CD8-positive, alpha-beta memory T cell (primary cell): ENCODE results near the gene TNIK. TPM values are rescaled to one million over a fixed set of nuclear protein-coding genes. Genes with fewer than 3 reads are reported as not detected.
A peak's percentile ranks its signal among the peaks of the same experiment; 100 is the strongest.
"Not testable (repeated sequence)": the region's sequence is repeated elsewhere in the genome, so short reads cannot be mapped to it uniquely, and the experiment has no call there.

Experiments used
- CTCF ChIA-PET: fragments of 350-600 bp; sonication (Branson Sonifier 250); formaldehyde crosslinking; loops from one replicate; lab custom pipeline; 2021; ENCODE audit warnings: antibody characterized with exemption; lab: Charles Lee
- POLR2A ChIA-PET: fragments of 350-600 bp; sonication (Branson Sonifier 250); formaldehyde crosslinking; loops from one replicate; lab custom pipeline; 2021; ENCODE audit warnings: antibody characterized with exemption; lab: Charles Lee
- DNase-seq, 5 donors: peaks; one replicate each; pipeline versions ENCODE4 v3.0.0 to v3.0.0-alpha.2; 2020 to 2022; ENCODE audit warnings: mixed read lengths in 1 of 5
- H3K27ac ChIP-seq: one replicate; pipeline ENCODE4 v1.7.0; 2013; ENCODE audit warnings: low read depth, mild to moderate bottlenecking, low read length, moderate library complexity
- H3K27me3 ChIP-seq: 2 replicates; pipeline ENCODE4 v1.7.0; 2013; ENCODE audit warnings: low read length, mild to moderate bottlenecking; ENCODE audit not compliant: insufficient read depth, poor library complexity, severe bottlenecking
- H3K36me3 ChIP-seq: 2 replicates; pipeline ENCODE4 v1.7.0; 2013; ENCODE audit warnings: mild to moderate bottlenecking, low read length, moderate library complexity; ENCODE audit not compliant: insufficient read depth
- H3K4me1 ChIP-seq: 2 replicates; pipeline ENCODE4 v1.7.0; 2013; ENCODE audit warnings: mild to moderate bottlenecking, low read length, moderate library complexity; ENCODE audit not compliant: insufficient read depth
- H3K4me3 ChIP-seq: 2 replicates; pipeline ENCODE4 v1.7.0; 2013; ENCODE audit warnings: mild to moderate bottlenecking, low read length
- H3K9me3 ChIP-seq: 2 replicates; pipeline ENCODE4 v1.7.0; 2013; ENCODE audit warnings: mild to moderate bottlenecking, low read length
- H3K27ac Mint-ChIP-seq, 8 donors: one replicate each; pipeline ENCODE4 v1.8.0; 2020 to 2021; ENCODE audit warnings: mixed read lengths in 8 of 8, mild to moderate bottlenecking in 6 of 8, inconsistent platforms in 3 of 8, moderate library complexity in 3 of 8
- H3K27me3 Mint-ChIP-seq, 2 donors: one replicate each; pipeline ENCODE4 v1.8.0; 2020 to 2021; ENCODE audit warnings: mixed read lengths in 2 of 2, mild to moderate bottlenecking in 1 of 2, moderate library complexity in 1 of 2
- H3K36me3 Mint-ChIP-seq, 3 donors: one replicate each; pipeline ENCODE4 v1.8.0; 2020 to 2021; ENCODE audit warnings: mixed read lengths in 3 of 3, inconsistent platforms in 1 of 3, mild to moderate bottlenecking in 1 of 3
- H3K4me1 Mint-ChIP-seq, 3 donors: one replicate each; pipeline ENCODE4 v1.8.0; 2020 to 2021; ENCODE audit warnings: mixed read lengths in 3 of 3, inconsistent platforms in 1 of 3, mild to moderate bottlenecking in 1 of 3
- H3K4me3 Mint-ChIP-seq, 7 donors: one replicate each; pipeline ENCODE4 v1.8.0; 2020 to 2021; ENCODE audit warnings: mixed read lengths in 7 of 7, mild to moderate bottlenecking in 6 of 7, moderate library complexity in 4 of 7, inconsistent platforms in 2 of 7
- H3K9me3 Mint-ChIP-seq, 5 donors: one replicate each; pipeline ENCODE4 v1.8.0; 2020 to 2022; ENCODE audit warnings: mixed read lengths in 5 of 5, mild to moderate bottlenecking in 3 of 5, moderate library complexity in 2 of 5, inconsistent platforms in 1 of 5
- polyA plus RNA-seq: library from polyadenylated mRNA; unstranded; fragments of 300-500 nt; fragmentation: Illumina TruSeq; gene quantifications from one replicate; pipeline ENCODE4 v1.2.3, GENCODE V29; 2021
- total RNA-seq, 2 experiments: library from RNA; stranded (reverse); gene quantifications; one replicate each; pipeline ENCODE4 v1.2.3, GENCODE V29; 2021

Gene TNIK
- total and polyA plus RNA-seq, 3 experiments from 2014 or later: 15.9 to 19.2 (median 17.7) TPM

DNA sequence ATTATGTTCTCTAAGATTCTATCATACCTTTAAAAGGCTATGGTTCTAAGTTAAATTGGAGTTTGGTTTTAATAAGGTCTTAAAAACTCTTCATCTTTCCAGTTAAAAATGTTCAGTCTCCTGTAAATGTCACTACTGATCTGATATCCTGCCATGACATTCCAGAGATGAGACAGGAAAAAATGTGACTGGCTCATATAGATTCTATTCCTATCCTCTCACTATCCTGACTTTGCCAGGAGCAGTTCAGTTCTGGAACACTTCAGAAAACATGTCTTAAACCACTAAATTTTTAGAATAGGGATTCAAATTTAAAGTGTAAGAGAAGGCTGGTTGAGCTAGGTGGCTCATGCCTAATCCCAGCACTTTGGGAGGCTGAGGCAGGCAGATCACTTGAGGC is 170.9 kb downstream of the TNIK start:
- Histone ChIP-seq H3K36me3 (no peaks in the 10 kb centered on the region), H3K4me1 (peaks cover 41% of the 10 kb centered on the region), H3K27me3 (no peaks in the 10 kb centered on the region), H3K9me3 (no peaks in the 10 kb centered on the region), H3K4me3 (no peak overlapping the region), H3K27ac (no peak overlapping the region)
- ChIA-PET POLR2A (no interaction called here), CTCF (interaction anchor here (0.5 kb wide), 1 partner anchor 232 kb away, joined by 4 read pairs; no protein-coding TSS in a partner anchor)
- H3K27ac Mint-ChIP-seq: peak overlapping the region in 1 of 8 donors; percentile 11
- peaks cover 56 to 80% (median 77%) of the 10 kb centered on the region in 3 donors for H3K4me1 Mint-ChIP-seq
- H3K27me3 Mint-ChIP-seq: peaks cover 0 to 1% of the 10 kb centered on the region in 2 donors
- DNase-seq: no peak
- no peaks in the 10 kb centered on the region for H3K9me3 Mint-ChIP-seq
- H3K4me3 Mint-ChIP-seq: no peak overlapping the region
- peaks cover under 1 to 3% (median 2%) of the 10 kb centered on the region in 3 donors for H3K36me3 Mint-ChIP-seq

DNA sequence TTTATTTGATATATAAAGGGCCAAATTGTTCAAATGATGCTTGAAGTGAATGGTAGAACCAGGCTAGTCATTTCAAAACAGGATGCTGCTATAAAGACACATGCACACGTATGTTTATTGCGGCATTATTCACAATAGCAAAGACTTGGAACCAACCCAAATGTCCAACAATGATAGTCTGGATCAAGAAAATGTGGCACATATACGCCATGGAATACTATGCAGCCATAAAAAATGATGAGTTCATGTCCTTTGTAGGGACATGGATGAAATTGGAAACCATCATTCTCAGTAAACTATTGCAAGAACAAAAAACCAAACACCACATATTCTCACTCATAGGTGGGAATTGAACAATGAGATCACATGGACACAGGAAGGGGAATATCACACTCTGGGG is 172.4 kb downstream of the TNIK start:
- peaks cover 54 to 80% (median 73%) of the 10 kb centered on the region in 3 donors for H3K4me1 Mint-ChIP-seq
- H3K4me1 ChIP-seq: peaks cover 33% of the 10 kb centered on the region
- DNase-seq, H3K4me3 Mint-ChIP-seq, H3K27me3 ChIP-seq, CTCF ChIA-PET, H3K27ac Mint-ChIP-seq, H3K27ac ChIP-seq, H3K36me3 Mint-ChIP-seq, H3K36me3 ChIP-seq, H3K9me3 ChIP-seq, POLR2A ChIA-PET, H3K27me3 Mint-ChIP-seq, H3K9me3 Mint-ChIP-seq, H3K4me3 ChIP-seq: not testable (repeated sequence)

DNA sequence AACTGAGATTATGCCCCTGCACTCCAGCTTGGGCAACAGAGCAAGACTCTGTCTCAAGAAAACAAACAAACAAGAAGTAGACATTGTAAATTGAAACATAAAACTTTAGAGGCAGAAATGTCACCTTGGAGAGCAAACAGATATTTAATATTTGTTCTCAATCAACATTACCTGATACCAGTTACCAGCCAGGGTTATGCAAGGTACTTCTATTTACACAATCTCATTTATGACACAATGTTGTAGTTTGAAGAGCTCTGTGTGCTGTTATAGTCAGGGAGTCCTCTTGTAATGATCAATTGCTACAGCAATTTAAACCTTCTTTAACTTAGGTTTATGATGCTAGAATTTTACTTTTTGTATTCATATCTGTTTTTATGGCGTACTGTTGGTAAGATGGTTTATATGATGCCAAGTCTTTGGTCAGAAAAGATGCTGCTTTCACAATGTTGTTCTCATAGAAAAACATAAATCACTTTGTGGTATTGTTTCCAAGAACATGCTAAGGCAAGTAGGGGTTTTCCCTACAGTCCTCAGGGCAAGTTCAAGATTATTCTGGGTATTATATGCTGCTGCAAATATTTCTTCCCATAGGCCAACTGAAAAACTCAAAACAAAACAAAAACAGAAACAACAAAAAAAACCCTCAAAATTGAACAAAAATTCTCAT is 173.5 kb downstream of the TNIK start:
- peak overlapping the region in 3 of 7 donors; percentile 8 to 29 (median 14) for H3K4me3 Mint-ChIP-seq
- no peak for DNase-seq
- ChIA-PET CTCF (no interaction called here), POLR2A (no interaction called here)
- H3K27me3 Mint-ChIP-seq: peaks cover 0 to 1% of the 10 kb centered on the region in 2 donors
- no peaks in the 10 kb centered on the region for H3K9me3 Mint-ChIP-seq
- Histone ChIP-seq H3K27me3 (no peaks in the 10 kb centered on the region), H3K4me1 (peaks cover 31% of the 10 kb centered on the region), H3K36me3 (no peaks in the 10 kb centered on the region), H3K4me3 (no peak overlapping the region), H3K27ac (no peak overlapping the region), H3K9me3 (no peaks in the 10 kb centered on the region)
- peak overlapping the region in 5 of 8 donors; percentile 11 to 58 (median 39) for H3K27ac Mint-ChIP-seq
- H3K4me1 Mint-ChIP-seq: peaks cover 52 to 76% (median 75%) of the 10 kb centered on the region in 3 donors
- peaks cover 3 to 7% (median 4%) of the 10 kb centered on the region in 3 donors for H3K36me3 Mint-ChIP-seq

DNA sequence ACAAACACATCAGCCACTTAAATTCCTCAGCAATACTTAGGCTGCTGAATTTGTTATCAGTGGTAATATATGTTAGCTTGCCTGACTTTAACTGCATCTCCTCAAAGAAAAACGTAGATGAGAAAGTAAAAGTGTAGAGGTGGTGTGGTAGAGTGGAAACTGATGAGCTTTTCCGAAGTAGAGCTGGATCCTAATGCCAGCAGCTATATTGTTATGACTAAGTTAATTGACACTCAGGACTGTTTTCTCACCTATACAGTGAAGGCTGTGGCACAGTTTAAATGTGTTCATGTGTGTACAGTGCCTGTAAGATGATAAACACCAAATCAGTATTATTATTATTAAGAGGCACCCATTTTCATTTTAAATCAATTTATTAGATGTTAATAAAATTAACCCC is 174.9 kb downstream of the TNIK start:
- H3K36me3 Mint-ChIP-seq: peaks cover 3 to 7% (median 4%) of the 10 kb centered on the region in 3 donors
- peak overlapping the region in 1 of 7 donors; percentile 10 for H3K4me3 Mint-ChIP-seq
- no peaks in the 10 kb centered on the region for H3K27me3 Mint-ChIP-seq
- peaks cover 48 to 72% (median 71%) of the 10 kb centered on the region in 3 donors for H3K4me1 Mint-ChIP-seq
- Histone ChIP-seq H3K27ac (no peak overlapping the region), H3K9me3 (no peaks in the 10 kb centered on the region), H3K36me3 (no peaks in the 10 kb centered on the region), H3K4me1 (peaks cover 40% of the 10 kb centered on the region), H3K27me3 (no peaks in the 10 kb centered on the region), H3K4me3 (no peak overlapping the region)
- ChIA-PET CTCF (no interaction called here), POLR2A (no interaction called here)
- peak overlapping the region in 1 of 8 donors; percentile 1 for H3K27ac Mint-ChIP-seq
- DNase-seq: no peak
- no peaks in the 10 kb centered on the region for H3K9me3 Mint-ChIP-seq

DNA sequence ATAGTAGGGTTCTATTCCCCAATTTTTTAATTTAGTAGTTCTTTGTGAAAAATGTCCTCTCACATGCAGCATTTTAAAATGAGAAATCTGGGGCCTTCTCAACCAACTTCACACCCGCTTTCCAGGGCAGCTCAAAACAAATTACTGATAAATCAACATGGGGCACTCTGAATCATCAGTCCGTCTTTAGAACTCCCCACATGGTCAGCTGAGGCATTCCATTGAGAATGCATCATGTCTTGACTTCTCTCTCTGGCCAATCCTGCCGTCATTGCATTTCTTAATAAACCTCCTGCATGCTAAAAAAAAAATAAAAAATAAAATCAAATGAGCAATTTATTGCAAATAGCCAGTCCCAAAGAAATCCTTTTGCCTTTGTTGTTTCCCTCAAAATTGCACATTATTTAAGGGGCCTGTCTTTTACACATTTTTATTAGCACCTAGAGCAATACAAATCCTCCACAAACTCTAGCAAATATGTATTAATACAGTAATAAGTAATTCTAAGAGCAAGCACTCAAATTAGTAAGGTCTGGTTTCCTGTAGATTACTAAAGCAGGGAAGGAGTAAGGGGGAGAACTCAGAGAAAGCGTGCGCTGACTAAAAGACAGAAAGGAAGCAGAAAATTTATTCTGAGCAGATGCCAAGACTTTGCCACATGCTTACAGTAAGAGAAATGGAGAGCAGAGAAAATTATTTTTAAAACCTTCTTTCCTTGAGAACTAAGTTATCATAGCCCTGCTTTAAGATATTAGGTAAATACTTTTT is 175.7 kb downstream of the TNIK start:
- Mint-ChIP-seq H3K27ac (peak overlapping the region in 2 of 8 donors; percentile 1 to 48), H3K27me3 (no peaks in the 10 kb centered on the region), H3K9me3 (no peaks in the 10 kb centered on the region), H3K36me3 (peaks cover 0 to 7% (median 3%) of the 10 kb centered on the region in 3 donors), H3K4me3 (peak overlapping the region in 2 of 7 donors; percentile 1 to 49), H3K4me1 (peaks cover 55 to 75% (median 75%) of the 10 kb centered on the region in 3 donors)
- no peak for DNase-seq
- H3K4me1 ChIP-seq: peaks cover 40% of the 10 kb centered on the region
- H3K27me3 ChIP-seq: no peaks in the 10 kb centered on the region
- H3K9me3 ChIP-seq: no peaks in the 10 kb centered on the region
- H3K4me3 ChIP-seq: no peak overlapping the region
- H3K27ac ChIP-seq: no peak overlapping the region
- H3K36me3 ChIP-seq: no peaks in the 10 kb centered on the region
- ChIA-PET POLR2A (no interaction called here), CTCF (no interaction called here)

DNA sequence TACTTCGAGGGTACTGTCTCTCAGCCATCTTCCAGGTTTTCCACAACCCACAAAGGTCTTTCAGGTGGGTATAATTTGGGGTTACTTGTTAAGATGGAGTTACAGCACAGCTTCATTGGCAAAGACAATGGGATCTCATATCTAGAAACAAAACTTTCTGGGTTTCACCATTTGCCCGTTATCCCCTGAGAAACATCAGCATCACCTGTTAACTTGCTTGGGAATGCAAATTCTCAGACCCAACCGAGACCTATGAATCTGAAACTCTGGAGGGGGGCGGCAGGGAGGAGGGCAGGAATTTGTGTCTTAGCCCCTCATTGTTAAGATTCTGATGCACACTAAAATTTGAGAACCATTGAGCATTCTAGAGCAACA is 176.4 kb downstream of the TNIK start:
- peak overlapping the region in 2 of 8 donors; percentile 47 to 82 for H3K27ac Mint-ChIP-seq
- CTCF ChIA-PET: no interaction called here

DNA sequence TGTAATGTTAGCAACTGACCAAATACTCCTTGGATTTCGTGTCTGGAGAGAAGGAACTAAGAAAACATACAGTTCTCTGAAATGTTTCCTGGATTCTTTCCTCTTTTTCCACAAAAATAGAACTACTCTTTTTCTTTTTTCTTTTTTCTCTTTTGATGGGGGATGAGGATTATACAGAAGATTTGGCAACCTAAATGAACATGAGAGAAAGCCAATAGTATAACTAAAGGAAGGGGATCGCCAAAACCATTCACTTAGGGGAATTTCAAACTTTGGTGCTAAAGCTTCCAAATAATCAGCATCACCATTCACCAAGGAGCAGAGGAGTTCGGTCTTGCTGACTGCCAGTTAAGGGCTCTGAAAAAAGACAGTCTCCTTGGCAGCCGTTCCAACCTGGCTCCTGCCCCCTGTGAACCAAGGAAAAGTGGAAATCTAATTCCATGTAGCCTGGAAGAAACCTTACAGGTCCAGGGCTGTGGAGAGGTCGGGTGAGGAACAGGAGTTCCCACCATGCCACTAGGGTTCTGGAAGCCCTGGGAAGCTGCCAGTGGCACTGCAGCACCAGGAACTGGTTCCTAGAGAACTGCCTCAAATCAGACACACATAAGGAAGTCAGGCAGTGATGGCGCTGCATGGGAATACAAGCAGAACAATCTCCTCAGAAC is 176.9 kb downstream of the TNIK start:
- ChIA-PET CTCF (no interaction called here), POLR2A (no interaction called here)
- Histone ChIP-seq H3K27ac (no peak overlapping the region), H3K9me3 (no peaks in the 10 kb centered on the region), H3K4me3 (no peak overlapping the region), H3K27me3 (no peaks in the 10 kb centered on the region), H3K4me1 (peaks cover 40% of the 10 kb centered on the region), H3K36me3 (no peaks in the 10 kb centered on the region)
- peaks cover 59 to 80% (median 77%) of the 10 kb centered on the region in 3 donors for H3K4me1 Mint-ChIP-seq
- no peak overlapping the region for H3K4me3 Mint-ChIP-seq
- peaks cover 0 to 7% (median 3%) of the 10 kb centered on the region in 3 donors for H3K36me3 Mint-ChIP-seq
- DNase-seq: no peak
- no peaks in the 10 kb centered on the region for H3K9me3 Mint-ChIP-seq
- no peak overlapping the region for H3K27ac Mint-ChIP-seq
- H3K27me3 Mint-ChIP-seq: no peaks in the 10 kb centered on the region

More for the DNA sequence above, 176.4 kb downstream of the TNIK start:
- Histone ChIP-seq H3K27me3 (no peaks in the 10 kb centered on the region), H3K36me3 (no peaks in the 10 kb centered on the region), H3K4me1 (peaks cover 40% of the 10 kb centered on the region), H3K9me3 (no peaks in the 10 kb centered on the region), H3K27ac (no peak overlapping the region), H3K4me3 (no peak overlapping the region)
- H3K27me3 Mint-ChIP-seq: no peaks in the 10 kb centered on the region
- peaks cover 56 to 76% (median 73%) of the 10 kb centered on the region in 3 donors for H3K4me1 Mint-ChIP-seq
- H3K36me3 Mint-ChIP-seq: peaks cover 0 to 7% (median 3%) of the 10 kb centered on the region in 3 donors
- no peaks in the 10 kb centered on the region for H3K9me3 Mint-ChIP-seq
- no peak overlapping the region for H3K4me3 Mint-ChIP-seq
- POLR2A ChIA-PET: no interaction called here
- no peak for DNase-seq
